ENCODE data around the gene MAP7. TPM values are rescaled to one million over a fixed set of nuclear protein-coding genes. Genes with fewer than 3 reads are reported as not detected.
A peak's percentile ranks its signal among the peaks of the same experiment; 100 is the strongest.
"Not testable (repeated sequence)": the region's sequence is repeated elsewhere in the genome, so short reads cannot be mapped to it uniquely, and the experiment has no call there.

Gene MAP7
- total and polyA plus RNA-seq, 2 experiments from 2014 or later: 44.7 to 49.2 TPM

DNA sequence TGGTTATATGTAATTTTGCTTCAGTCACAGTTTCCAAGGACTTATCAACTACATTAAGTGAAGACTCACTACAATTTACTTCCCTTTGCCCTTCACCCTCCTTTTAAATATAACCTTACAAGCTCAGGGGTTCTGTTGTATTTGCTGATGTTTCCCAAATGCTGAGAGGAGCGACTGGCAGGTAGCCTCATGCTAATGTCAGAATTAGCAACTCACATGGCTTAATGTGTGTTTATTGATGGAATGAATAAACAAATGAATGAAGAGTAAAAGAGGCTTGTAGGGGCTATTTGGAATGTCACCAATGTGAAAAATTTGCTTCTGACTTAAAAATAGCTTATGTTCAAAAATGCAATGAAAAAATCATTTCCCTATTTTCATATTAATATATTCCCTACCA, 41.4 kb upstream of the MAP7 start:
- H3K27ac ChIP-seq (ENCODE audit: low read depth): peak overlapping the region; percentile 65
- Mint-ChIP-seq H3K9me3 (peaks cover 15% of the 10 kb centered on the region; the same call in 2 of the 3 replicates), H3K27me3 (ENCODE audit: insufficient read depth, low read depth, poor library complexity) (peaks cover 6% of the 10 kb centered on the region), H3K36me3 (ENCODE audit: low read depth) (peaks cover 23% of the 10 kb centered on the region), H3K4me1 (peaks cover 54% of the 10 kb centered on the region), H3K27ac (peak overlapping the region; percentile 33; the same call in 1 of the 2 replicates), H3K4me3 (no peak overlapping the region; the same call in 2 of the 3 replicates)
- H4K20me1 ChIP-seq (replicated peaks; ENCODE audit: insufficient read depth): no peaks in the 10 kb centered on the region
- H3K79me2 ChIP-seq (replicated peaks; ENCODE audit: insufficient read depth): no peaks in the 10 kb centered on the region
- DNase-seq (ENCODE audit: low spot score): peak; percentile 31
- no peak overlapping the region for H2AFZ ChIP-seq
- peaks cover 13% of the 10 kb centered on the region; the same call in 1 of the 2 replicates for H3F3A ChIP-seq (replicated peaks; ENCODE audit: low read depth)
- H3K4me2 ChIP-seq: peak overlapping the region; percentile 12
- peaks cover 45% of the 10 kb centered on the region for H3K4me1 ChIP-seq (ENCODE audit: insufficient read depth)
- peak; percentile 57 for ATAC-seq
- H3K36me3 ChIP-seq (ENCODE audit: insufficient read depth): peaks cover 5% of the 10 kb centered on the region; the same call in 1 of the 2 replicates
- peak overlapping the region; percentile 4; the same call in 1 of the 2 replicates for H3K4me3 ChIP-seq
- peaks cover 13% of the 10 kb centered on the region for H3K9me2 ChIP-seq (ENCODE audit: insufficient read depth)
- no peaks in the 10 kb centered on the region for H3K27me3 ChIP-seq (ENCODE audit: insufficient read depth)
- TF ChIP-seq, protein P1, sequence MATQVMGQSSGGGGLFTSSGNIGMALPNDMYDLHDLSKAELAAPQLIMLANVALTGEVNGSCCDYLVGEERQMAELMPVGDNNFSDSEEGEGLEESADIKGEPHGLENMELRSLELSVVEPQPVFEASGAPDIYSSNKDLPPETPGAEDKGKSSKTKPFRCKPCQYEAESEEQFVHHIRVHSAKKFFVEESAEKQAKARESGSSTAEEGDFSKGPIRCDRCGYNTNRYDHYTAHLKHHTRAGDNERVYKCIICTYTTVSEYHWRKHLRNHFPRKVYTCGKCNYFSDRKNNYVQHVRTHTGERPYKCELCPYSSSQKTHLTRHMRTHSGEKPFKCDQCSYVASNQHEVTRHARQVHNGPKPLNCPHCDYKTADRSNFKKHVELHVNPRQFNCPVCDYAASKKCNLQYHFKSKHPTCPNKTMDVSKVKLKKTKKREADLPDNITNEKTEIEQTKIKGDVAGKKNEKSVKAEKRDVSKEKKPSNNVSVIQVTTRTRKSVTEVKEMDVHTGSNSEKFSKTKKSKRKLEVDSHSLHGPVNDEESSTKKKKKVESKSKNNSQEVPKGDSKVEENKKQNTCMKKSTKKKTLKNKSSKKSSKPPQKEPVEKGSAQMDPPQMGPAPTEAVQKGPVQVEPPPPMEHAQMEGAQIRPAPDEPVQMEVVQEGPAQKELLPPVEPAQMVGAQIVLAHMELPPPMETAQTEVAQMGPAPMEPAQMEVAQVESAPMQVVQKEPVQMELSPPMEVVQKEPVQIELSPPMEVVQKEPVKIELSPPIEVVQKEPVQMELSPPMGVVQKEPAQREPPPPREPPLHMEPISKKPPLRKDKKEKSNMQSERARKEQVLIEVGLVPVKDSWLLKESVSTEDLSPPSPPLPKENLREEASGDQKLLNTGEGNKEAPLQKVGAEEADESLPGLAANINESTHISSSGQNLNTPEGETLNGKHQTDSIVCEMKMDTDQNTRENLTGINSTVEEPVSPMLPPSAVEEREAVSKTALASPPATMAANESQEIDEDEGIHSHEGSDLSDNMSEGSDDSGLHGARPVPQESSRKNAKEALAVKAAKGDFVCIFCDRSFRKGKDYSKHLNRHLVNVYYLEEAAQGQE (IDR thresholded peaks at IDR 0.05; ENCODE audit: unreplicated experiment): no peak
- TF ChIP-seq JUNB (IDR thresholded peaks at IDR 0.05; ENCODE audit: unreplicated experiment) (no peak), CREB1 (CRISPR knock-in tag; IDR thresholded peaks at IDR 0.05; ENCODE audit: low read depth) (no peak), EZH2phosphoT487 (IDR thresholded peaks at IDR 0.05; ENCODE audit: unreplicated experiment) (no peak), POLR2AphosphoS5 (IDR thresholded peaks at IDR 0.05; ENCODE audit: low read depth) (peak; percentile 21; the same call in 1 of the 2 replicates), EZH2 (IDR thresholded peaks at IDR 0.05; ENCODE audit: low read depth, unreplicated experiment) (no peak), STAT1 (IDR thresholded peaks at IDR 0.05; ENCODE audit: unreplicated experiment) (no peak), NANOG (IDR thresholded peaks at IDR 0.05; ENCODE audit: borderline replicate concordance) (0 out of 2 replicates have a peak, but pooled peaks have one; percentile 61)
- TF ChIP-seq, protein P2, sequence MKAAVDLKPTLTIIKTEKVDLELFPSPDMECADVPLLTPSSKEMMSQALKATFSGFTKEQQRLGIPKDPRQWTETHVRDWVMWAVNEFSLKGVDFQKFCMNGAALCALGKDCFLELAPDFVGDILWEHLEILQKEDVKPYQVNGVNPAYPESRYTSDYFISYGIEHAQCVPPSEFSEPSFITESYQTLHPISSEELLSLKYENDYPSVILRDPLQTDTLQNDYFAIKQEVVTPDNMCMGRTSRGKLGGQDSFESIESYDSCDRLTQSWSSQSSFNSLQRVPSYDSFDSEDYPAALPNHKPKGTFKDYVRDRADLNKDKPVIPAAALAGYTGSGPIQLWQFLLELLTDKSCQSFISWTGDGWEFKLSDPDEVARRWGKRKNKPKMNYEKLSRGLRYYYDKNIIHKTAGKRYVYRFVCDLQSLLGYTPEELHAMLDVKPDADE (IDR thresholded peaks at IDR 0.05): no peak

DNA sequence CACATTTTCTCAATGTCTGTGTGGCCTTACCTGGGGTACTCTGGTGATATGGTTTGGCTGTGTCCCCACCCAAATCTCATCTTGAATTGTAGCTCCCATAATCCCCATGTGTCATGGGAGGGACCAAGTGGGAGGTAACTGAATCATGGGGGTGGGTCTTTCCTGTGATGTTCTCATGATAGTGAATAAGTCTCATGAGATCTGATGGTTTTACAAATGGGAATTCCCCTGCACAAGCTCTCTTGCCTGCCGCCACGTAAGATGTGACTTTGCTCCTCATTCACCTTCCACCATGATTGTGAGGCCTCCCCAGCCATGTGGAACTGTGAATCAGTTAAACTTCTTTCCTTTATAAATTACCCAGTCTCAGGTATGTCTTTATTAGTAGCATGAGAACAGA, 40.6 kb upstream of the MAP7 start:
- not testable (repeated sequence) for H4K20me1 ChIP-seq (replicated peaks; ENCODE audit: insufficient read depth); H3K4me3 ChIP-seq; H3K4me3 Mint-ChIP-seq; H3K36me3 ChIP-seq (ENCODE audit: insufficient read depth); DNase-seq (ENCODE audit: low spot score); H3K27me3 Mint-ChIP-seq (ENCODE audit: insufficient read depth, low read depth, poor library complexity); H3K27me3 ChIP-seq (ENCODE audit: insufficient read depth); H2AFZ ChIP-seq; ATAC-seq; H3K79me2 ChIP-seq (replicated peaks; ENCODE audit: insufficient read depth)
- Histone ChIP-seq H3K4me1 (ENCODE audit: insufficient read depth) (peaks cover 52% of the 10 kb centered on the region), H3K9me2 (ENCODE audit: insufficient read depth) (peaks cover 13% of the 10 kb centered on the region), H3K4me2 (peak overlapping the region; percentile 12; the same call in 1 of the 2 replicates), H3K27ac (ENCODE audit: low read depth) (peak overlapping the region; percentile 65), H3F3A (replicated peaks; ENCODE audit: low read depth) (peaks cover 13% of the 10 kb centered on the region; the same call in 1 of the 2 replicates)
- H3K9me3 Mint-ChIP-seq: peaks cover 15% of the 10 kb centered on the region; the same call in 2 of the 3 replicates
- peaks cover 23% of the 10 kb centered on the region for H3K36me3 Mint-ChIP-seq (ENCODE audit: low read depth)
- peaks cover 62% of the 10 kb centered on the region for H3K4me1 Mint-ChIP-seq
- peak overlapping the region; percentile 91 for H3K27ac Mint-ChIP-seq
